CD4-positive, alpha-beta T cell treated with Interleukin-4 for 1 hour (primary cell): ENCODE results near the gene OLR1.
"Not testable (repeated sequence)": the region's sequence is repeated elsewhere in the genome, so short reads cannot be mapped to it uniquely, and the experiment has no call there.

Experiments used
- DNase-seq, 2 donors: peaks; one replicate each; pipeline ENCODE4 v3.0.0-alpha.2; 2020 to 2022

The OLR1 gene

DNA sequence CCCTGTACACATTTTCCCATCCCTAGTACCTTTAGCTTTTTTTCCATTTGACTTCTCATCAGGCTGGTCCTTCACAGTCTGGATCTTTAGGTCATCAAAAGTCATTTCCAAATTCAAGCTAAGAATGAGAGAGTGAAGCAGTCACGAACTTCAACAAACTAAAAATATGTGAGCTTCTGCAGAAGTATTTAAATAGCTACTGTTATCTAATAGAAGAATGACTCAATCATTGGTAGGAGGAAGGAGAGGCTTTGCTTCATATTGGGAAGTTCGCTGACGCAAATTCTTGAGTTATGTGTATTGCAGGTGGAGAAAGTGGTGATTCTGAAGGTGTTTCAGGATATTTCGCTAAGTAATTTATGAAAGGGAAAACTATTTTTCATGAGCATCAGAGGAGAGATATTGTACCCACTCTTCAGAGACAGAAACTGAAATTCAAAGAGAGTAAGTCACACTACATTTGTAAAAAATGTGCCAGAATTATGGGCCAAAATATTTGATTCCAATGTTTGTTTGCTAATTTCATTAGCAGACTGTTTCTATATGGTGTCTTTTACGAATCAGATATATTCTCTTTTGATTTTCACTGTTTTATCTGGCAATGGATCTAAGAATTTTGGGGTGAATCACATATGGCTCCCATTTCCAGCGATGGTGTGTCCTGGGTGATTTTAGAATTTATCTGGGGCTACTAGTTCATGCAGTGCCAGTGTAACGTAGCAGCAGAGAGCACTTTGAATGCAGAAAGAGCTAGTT, at the start of gene OLR1:
Gene OLR1, minus strand, starts transcription at position 160 of the 756 bp plus-strand sequence. Its CDS starts 55 bp downstream, at position 105.
- DNase-seq, result peak in 1 of 2 donors; percentile 39

- no peak for DNase-seq
Observed at GRCh38 chr12:10220398-10221077, 48.6 kb upstream of the OLR1 start.

GRCh38 chr12:10218021-10218420, 46.1 kb upstream of the OLR1 start:
- no peak for DNase-seq

DNA sequence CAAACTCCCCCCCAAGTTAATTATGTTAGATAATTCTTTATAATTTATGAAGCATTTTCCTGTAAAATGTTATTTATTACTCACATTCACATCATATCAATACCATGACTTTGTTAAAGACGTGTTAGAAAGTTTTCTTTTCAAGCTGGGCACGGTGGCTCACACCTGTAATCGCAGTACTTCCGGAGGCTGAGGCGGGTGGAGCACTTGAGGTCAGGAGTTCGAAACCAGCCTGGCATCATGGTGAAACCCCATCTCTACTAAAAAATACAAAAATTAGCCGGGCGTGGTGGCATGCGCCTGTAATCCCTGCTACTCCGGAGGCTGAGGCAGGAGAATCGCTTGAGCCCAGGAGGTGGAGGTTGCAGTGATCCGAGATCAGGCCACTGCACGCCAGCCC, 44.0 kb upstream of the OLR1 start:
- DNase-seq, result peak; percentile 22 to 46

DNA sequence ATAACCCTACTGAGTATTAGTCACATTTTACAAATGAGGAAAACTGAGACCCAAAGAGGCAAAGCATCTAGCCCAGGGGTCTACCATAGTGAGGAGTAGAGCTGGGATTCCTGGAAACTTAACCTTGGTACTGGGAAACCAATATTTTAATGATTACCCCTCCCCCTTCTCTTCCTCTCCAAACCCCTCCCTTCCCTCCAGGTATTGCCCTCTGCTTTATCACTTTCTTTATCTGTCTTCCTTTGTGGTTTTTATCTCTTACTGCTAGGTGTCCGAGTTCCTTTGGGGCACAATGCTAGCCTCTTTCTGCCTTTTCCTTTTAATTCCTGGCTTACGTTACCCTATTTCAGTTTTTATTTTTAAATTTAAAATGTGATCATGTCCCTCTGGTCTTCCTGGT, 43.5 kb upstream of the OLR1 start:
- peak in 1 of 2 donors; percentile 50 for DNase-seq

- DNase-seq, result no peak
Observed at GRCh38 chr12:10214895-10215267, 42.9 kb upstream of the OLR1 start.

- no peak for DNase-seq
Observed at GRCh38 chr12:10214136-10214894, 42.4 kb upstream of the OLR1 start.

- DNase-seq, result peak; percentile 87 to 90
Observed at GRCh38 chr12:10213168-10214135, 41.5 kb upstream of the OLR1 start.

DNA sequence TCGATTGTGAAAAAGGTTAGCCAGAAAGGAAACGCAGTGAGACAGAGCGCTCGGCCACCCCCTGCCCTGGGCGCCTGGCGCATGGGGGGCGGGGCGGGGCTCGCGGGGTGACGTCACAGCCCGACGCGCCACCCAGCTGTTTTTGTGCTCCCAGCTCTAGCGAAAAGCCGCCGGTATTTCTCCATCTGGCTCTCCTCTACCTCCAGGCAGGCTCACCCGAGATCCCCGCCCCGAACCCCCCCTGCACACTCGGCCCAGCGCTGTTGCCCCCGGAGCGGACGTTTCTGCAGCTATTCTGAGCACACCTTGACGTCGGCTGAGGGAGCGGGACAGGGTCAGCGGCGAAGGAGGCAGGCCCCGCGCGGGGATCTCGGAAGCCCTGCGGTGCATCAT, 40.8 kb upstream of the OLR1 start, which contains the start of gene GABARAPL1:
Gene GABARAPL1, plus strand, starts transcription at position 139 of the 393 bp plus-strand sequence. Its CDS starts 253 bp downstream, at position 392.
- DNase-seq, result peak; percentile 90 to 91

DNA sequence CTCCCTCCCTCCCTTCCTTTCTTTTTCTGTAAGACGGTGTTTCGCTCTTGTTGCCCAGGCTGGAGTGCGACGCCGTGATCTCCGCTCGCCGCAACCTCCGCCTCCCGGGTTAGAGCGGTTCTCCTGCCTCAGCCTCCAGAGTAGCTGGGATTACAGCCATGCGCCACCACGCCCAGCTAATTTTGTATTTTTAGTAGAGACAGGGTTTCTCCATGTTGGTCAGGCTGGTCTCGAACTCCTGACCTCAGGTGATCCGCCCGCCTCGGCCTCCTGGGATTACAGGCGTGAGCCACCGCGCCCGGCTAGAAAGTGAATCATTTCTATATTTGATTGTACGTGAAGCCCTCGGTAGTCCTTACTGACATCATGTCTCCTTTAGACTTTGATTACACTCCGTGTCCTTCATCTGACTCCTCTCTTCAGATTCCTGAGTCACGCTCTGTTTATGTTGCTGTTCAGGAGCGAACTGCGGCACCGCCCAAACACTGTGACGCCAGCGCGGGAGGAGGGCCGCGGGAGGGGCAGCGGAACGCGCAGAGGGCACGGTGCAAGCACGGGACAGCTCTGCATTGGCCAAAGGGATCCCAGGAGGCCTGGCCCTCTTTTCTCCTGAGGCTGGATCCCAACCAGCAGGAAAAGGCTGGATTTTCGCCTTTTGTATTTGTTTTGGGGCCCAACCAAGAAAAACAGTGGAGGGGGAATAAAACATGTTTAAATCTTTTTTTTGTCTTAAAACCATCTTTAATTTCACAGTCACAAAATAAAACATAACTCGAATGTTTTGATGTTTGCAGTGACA, 40.2 kb upstream of the OLR1 start:
- DNase-seq, result peak; percentile 89 to 93

- no peak for DNase-seq
Observed at GRCh38 chr12:10211101-10211939, 39.4 kb upstream of the OLR1 start.

DNA sequence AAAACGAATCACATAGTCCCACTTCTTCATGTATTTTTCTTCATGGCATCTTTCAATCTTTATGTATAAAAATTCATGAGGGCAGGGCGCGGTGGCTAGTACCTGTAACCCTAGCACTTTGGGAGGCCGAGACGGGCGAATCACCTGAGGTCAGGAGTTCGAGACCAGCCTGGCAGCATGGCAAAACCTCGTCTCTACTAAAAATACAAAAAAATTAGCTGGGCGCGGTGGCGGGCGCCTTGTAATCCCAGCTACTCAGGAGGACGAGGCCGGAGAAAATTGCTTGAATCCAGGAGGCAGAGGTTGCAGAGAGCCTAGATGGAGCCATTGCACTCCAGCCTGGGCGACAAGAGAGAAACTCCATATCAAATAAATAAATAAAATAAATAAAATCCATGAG, 38.3 kb upstream of the OLR1 start:
- DNase-seq, result no peak

DNA sequence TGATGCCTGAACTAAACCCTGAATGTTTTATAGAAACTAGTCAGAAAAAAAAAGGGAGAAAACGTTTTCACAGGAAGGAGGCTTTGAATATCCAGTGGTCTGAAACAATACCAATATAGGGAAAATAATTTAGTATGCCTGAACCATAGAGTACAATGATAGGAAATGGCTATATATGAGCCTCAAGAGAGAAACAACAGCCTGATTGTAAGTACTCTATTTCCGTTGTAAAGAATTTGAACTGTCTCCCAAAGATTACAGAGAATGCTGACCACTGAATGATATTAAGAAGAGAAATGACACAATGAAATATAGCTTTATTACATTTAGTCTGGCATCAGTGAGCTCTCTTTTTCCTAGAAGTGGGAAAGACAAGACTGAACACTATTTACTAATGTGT, 35.2 kb upstream of the OLR1 start:
- no peak for DNase-seq

DNA sequence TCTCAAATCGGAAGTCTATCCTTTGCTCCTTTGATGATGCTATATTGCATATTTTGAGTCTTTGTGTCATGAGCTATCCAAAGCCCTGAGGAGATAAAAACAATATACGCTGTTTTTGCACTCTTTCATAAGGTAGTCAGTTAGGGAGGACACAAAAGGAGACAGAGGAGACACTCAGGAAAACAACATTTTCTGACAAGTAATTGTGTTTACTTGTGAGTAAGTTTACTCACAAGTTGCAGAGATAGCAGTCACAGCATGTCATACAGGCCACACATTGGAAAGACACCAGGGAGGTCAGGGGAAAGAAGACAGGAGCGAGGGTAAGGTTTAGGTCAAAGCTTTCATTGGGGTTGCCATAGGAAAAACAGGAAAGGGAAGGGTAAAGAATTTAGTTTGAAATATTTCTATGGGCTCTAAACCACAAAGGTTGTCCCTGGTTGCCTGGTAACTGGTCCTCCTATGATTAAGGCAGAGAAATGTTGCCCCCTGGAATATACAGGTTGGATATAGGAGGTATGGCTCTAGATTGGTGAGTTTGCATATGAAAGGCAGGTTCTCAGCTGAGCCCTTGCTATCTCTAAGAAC, 33.4 kb upstream of the OLR1 start:
- DNase-seq, result no peak

DNA sequence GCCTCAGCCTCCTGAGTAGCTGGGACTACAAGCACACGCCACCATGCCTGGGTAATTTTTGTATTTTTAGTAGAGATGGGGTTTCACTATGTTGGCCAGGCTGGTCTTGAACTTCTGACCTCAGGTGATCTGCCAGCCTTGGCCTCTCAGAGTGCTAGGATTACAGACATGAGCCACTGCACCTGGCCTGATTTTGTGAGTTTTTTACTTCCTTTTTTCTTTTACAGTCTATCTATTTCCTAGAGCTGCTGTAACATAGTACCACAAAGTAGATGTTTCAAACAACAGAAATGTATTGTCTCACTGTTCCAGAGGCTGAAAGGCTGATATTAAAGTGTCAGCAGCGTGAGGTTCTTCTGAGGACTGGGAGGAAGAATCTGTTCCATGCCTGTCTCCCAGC, 32.6 kb upstream of the OLR1 start:
- not testable (repeated sequence) for DNase-seq

GRCh38 chr12:10197879-10198278, 25.9 kb upstream of the OLR1 start:
- no peak for DNase-seq

GRCh38 chr12:10196210-10196609, 24.3 kb upstream of the OLR1 start:
- no peak for DNase-seq

DNA sequence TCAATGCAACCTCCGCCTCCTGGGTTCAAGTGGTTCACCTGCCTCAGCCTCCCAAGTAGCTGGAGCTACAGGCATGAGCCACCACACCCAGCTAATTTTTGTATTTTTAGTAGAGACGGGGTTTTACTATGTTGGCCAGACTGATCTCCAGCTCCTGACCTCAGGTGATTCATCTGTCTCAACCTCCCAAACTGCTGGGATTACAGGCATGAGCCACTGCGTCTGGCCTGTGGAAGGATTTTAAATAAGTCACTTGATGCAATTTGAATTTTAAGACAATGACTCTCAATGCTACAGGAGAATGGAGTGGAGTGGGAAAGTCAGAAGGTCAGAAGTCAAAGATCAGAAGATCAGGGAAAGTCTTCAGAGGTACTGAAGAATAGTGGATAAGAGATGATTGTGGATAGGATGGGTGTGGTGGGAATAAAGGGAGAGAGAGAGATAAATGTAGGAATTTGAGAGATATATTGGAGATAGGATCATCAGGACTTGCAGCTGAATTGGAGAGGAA, 22.3 kb upstream of the OLR1 start:
- DNase-seq, result no peak

GRCh38 chr12:10191865-10192264, 19.9 kb upstream of the OLR1 start:
- DNase-seq, result no peak
